DND-41 (cell line): Measurements from ENCODE around the gene AGXT.

Experiments
- ATAC-seq: fragments of 200-7000 bp; cut with Tn5 transposase; 3 replicates; pipeline ENCODE4 v1.9.1; 2021; ENCODE audit warnings: low read depth; ENCODE audit not compliant: insufficient read depth
- DNase-seq: peaks from one replicate; pipeline ENCODE4 v3.0.0-alpha.2; 2020
- H2AFZ ChIP-seq: 2 replicates; pipeline ENCODE4 v1.6.0; 2012; ENCODE audit warnings: low read depth, low read length
- H3K27ac ChIP-seq: 2 replicates; pipeline ENCODE4 v1.5.1; 2012; ENCODE audit warnings: low read length, inconsistent platforms
- H3K27me3 ChIP-seq: fragments of 200-600 bp; sonication (generic); 2 replicates; pipeline ENCODE4 v1.6.0; 2012; ENCODE audit warnings: low read length, mild to moderate bottlenecking, inconsistent platforms; ENCODE audit not compliant: insufficient read depth, poor library complexity
- H3K36me3 ChIP-seq: 2 replicates; pipeline ENCODE4 v1.5.1; 2012; ENCODE audit warnings: low read length, inconsistent platforms; ENCODE audit not compliant: insufficient read depth
- H3K4me1 ChIP-seq: 2 replicates; pipeline ENCODE4 v1.5.1; 2012; ENCODE audit warnings: mild to moderate bottlenecking, low read length; ENCODE audit not compliant: insufficient read depth
- H3K4me2 ChIP-seq: 2 replicates; pipeline ENCODE4 v1.6.0; 2012; ENCODE audit warnings: mild to moderate bottlenecking, moderate library complexity, low read length, inconsistent platforms; ENCODE audit not compliant: insufficient read depth
- H3K4me3 ChIP-seq, 2 experiments: fragments of 200-600 bp in 1 of 2; shearing (Covaris generic) in 1 of 2; 2 replicates each; pipeline ENCODE4 v1.5.1; 2012 to 2016; ENCODE audit warnings: inconsistent platforms in 2 of 2, low read length in 2 of 2, mild to moderate bottlenecking in 2 of 2, low read depth in 1 of 2, moderate library complexity in 1 of 2
- H3K79me2 ChIP-seq: 2 replicates; pipeline ENCODE4 v1.6.0; 2012; ENCODE audit warnings: low read length, inconsistent platforms; ENCODE audit not compliant: insufficient read depth
- H3K9ac ChIP-seq: 2 replicates; pipeline ENCODE4 v1.6.0; 2012; ENCODE audit warnings: low read depth, mild to moderate bottlenecking, inconsistent platforms, low read length, moderate library complexity
- H3K9me3 ChIP-seq: 2 replicates; pipeline ENCODE4 v1.5.1; 2012; ENCODE audit warnings: low read length, moderate library complexity, mild to moderate bottlenecking, inconsistent platforms; ENCODE audit not compliant: insufficient read depth, severe bottlenecking
- H4K20me1 ChIP-seq: 2 replicates; pipeline ENCODE4 v1.6.0; 2012; ENCODE audit warnings: low read length; ENCODE audit not compliant: insufficient read depth
- EZH2 ChIP-seq: IDR thresholded peaks from 3 replicates; pipeline ENCODE4 v1.6.1; 2012; ENCODE audit warnings: borderline replicate concordance, low read depth, mild to moderate bottlenecking, moderate library complexity, low read length, inconsistent platforms; ENCODE audit not compliant: severe bottlenecking
- TF ChIP-seq, protein P1 (sequence below): IDR thresholded peaks from 2 replicates; pipeline ENCODE4 v1.5.1; 2012; ENCODE audit warnings: borderline replicate concordance, low read length, moderate library complexity, mild to moderate bottlenecking; ENCODE audit not compliant: poor library complexity, severe bottlenecking; ENCODE audit errors: extremely low read depth

AGXT gene

DNA sequence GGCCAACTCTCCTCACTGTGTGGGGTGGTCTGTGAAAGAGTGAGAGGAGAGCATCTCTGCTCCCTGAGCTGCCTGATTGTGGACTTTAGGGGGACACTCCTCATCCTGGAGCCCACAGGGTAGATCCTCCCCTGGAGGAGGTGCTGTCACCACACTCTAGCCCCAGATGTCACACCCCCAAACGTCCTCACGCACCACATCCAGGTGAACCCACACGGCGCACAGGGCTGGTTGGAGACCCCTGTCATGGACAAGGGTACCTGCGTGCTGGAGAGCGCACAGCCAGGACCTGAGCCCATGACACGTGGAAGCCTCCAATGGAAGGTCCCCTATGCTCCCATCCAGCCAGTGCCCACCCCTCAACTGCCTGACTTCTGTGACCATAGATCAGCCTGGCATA is 10.5 kb downstream of the AGXT start:
- no peak overlapping the region for H2AFZ ChIP-seq
- no peaks in the 10 kb centered on the region for H3K9me3 ChIP-seq
- no peak overlapping the region for H3K4me2 ChIP-seq
- H3K4me3 ChIP-seq = no peak overlapping the region
- H3K79me2 ChIP-seq = no peaks in the 10 kb centered on the region
- TF ChIP-seq, protein P1, sequence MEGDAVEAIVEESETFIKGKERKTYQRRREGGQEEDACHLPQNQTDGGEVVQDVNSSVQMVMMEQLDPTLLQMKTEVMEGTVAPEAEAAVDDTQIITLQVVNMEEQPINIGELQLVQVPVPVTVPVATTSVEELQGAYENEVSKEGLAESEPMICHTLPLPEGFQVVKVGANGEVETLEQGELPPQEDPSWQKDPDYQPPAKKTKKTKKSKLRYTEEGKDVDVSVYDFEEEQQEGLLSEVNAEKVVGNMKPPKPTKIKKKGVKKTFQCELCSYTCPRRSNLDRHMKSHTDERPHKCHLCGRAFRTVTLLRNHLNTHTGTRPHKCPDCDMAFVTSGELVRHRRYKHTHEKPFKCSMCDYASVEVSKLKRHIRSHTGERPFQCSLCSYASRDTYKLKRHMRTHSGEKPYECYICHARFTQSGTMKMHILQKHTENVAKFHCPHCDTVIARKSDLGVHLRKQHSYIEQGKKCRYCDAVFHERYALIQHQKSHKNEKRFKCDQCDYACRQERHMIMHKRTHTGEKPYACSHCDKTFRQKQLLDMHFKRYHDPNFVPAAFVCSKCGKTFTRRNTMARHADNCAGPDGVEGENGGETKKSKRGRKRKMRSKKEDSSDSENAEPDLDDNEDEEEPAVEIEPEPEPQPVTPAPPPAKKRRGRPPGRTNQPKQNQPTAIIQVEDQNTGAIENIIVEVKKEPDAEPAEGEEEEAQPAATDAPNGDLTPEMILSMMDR = no peak
- no peak for TF ChIP-seq EZH2
- no peaks in the 10 kb centered on the region for H3K36me3 ChIP-seq
- no peaks in the 10 kb centered on the region for H4K20me1 ChIP-seq
- no peak overlapping the region for H3K27ac ChIP-seq
- no peaks in the 10 kb centered on the region for H3K4me1 ChIP-seq
- DNase-seq = no peak
- ATAC-seq = no peak
- H3K27me3 ChIP-seq = peaks cover 3% of the 10 kb centered on the region
- no peak overlapping the region for H3K9ac ChIP-seq

DNA sequence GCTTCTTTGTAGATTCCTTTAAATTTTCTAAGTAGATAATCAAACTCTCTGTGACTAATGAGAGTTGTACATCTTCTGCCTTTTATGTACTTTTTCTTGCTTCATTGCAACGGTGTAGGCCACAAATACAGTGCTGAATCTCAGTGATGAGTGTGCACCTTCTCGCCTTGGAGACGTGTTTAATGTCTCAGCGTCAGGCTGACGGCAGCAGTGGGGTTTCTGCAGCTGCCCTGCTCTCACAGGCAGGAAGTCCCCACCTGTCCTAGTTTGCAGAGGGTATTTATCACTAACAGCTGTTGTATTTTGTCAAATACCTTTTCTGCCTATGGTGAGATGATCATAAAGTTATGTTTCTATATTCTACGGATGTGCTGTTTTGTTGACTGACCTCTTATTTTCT is 13.3 kb downstream of the AGXT start:
- Histone ChIP-seq H3K9ac (no peak overlapping the region), H3K27me3 (peaks cover 3% of the 10 kb centered on the region), H3K4me3 (no peak overlapping the region), H3K9me3 (no peaks in the 10 kb centered on the region), H2AFZ (no peak overlapping the region), H3K79me2 (no peaks in the 10 kb centered on the region), H3K4me1 (no peaks in the 10 kb centered on the region), H3K4me2 (no peak overlapping the region), H4K20me1 (no peaks in the 10 kb centered on the region), H3K36me3 (no peaks in the 10 kb centered on the region), H3K27ac (no peak overlapping the region)
- ATAC-seq = no peak
- TF ChIP-seq, protein P1 = no peak
- TF ChIP-seq EZH2 = no peak
- DNase-seq = no peak

DNA sequence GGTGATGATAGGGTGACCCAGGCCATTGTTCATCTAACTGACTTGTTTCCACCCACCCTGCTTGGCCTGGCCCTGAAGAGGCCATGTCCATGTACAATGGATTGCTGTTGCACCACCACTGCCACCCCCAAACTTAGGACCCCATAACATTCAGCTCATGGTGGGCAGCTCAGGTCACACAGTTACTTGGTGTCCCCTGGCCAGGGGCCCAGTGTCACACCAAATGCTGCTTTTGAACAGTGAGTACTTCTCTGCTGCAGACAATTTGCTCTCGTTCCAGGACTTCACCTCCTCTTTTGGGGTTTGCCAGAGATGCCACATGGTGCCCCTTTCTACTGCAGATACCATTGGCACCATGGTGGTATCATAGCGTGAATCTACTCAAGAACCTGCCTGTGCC is 15.6 kb downstream of the AGXT start:
- ATAC-seq = no peak
- no peak overlapping the region for H2AFZ ChIP-seq
- H3K4me2 ChIP-seq = no peak overlapping the region
- no peaks in the 10 kb centered on the region for H3K79me2 ChIP-seq
- H3K27me3 ChIP-seq = peaks cover 3% of the 10 kb centered on the region
- H3K9ac ChIP-seq = no peak overlapping the region
- H3K36me3 ChIP-seq = no peaks in the 10 kb centered on the region
- no peak overlapping the region for H3K27ac ChIP-seq
- no peak for DNase-seq
- no peaks in the 10 kb centered on the region for H3K4me1 ChIP-seq
- H3K4me3 ChIP-seq = no peak overlapping the region
- no peaks in the 10 kb centered on the region for H4K20me1 ChIP-seq
- H3K9me3 ChIP-seq = no peaks in the 10 kb centered on the region
- TF ChIP-seq EZH2 = no peak
- TF ChIP-seq, protein P1 = no peak

DNA sequence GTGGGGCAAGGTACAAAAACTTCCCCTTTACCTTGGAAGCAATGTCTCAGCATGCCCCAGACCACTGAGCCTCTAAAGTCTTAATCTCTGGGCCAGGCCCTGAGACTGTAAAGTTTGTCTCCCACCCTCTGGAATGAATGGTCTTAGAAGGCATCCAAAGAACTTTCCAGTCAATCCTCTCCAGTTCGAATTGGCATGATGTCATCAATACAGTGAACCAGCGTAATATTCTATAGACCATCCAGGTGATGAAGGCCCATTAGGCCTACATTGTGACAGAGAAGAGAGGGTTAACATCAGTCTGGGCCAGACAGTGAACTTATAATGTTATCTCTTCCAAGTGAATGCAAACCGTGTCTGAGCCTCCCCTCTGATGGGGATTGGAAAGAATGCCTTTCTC is 16.1 kb downstream of the AGXT start:
- ATAC-seq = no peak
- TF ChIP-seq, protein P1 = no peak
- TF ChIP-seq EZH2 = no peak
- DNase-seq = no peak
- H3K79me2 ChIP-seq = no peaks in the 10 kb centered on the region
- H2AFZ ChIP-seq = no peak overlapping the region
- no peak overlapping the region for H3K27ac ChIP-seq
- no peaks in the 10 kb centered on the region for H3K36me3 ChIP-seq
- peaks cover 3% of the 10 kb centered on the region for H3K27me3 ChIP-seq
- no peak overlapping the region for H3K4me3 ChIP-seq
- no peaks in the 10 kb centered on the region for H3K4me1 ChIP-seq
- H4K20me1 ChIP-seq = no peaks in the 10 kb centered on the region
- H3K9me3 ChIP-seq = no peaks in the 10 kb centered on the region
- H3K4me2 ChIP-seq = no peak overlapping the region
- no peak overlapping the region for H3K9ac ChIP-seq
